ENCODE data around the gene LYZL4. TPM values are rescaled to one million over a fixed set of nuclear protein-coding genes. Genes with fewer than 3 reads are reported as not detected.
A peak's percentile ranks its signal among the peaks of the same experiment; 100 is the strongest.

LYZL4 gene, protein sequence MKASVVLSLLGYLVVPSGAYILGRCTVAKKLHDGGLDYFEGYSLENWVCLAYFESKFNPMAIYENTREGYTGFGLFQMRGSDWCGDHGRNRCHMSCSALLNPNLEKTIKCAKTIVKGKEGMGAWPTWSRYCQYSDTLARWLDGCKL
- total RNA-seq (2014; rRNA removed; shearing (Covaris generic)), result not detected in 2 replicates
- polyA plus RNA-seq (2014; cell fraction: nucleus; rRNA removed), result not detected in 2 replicates

DNA sequence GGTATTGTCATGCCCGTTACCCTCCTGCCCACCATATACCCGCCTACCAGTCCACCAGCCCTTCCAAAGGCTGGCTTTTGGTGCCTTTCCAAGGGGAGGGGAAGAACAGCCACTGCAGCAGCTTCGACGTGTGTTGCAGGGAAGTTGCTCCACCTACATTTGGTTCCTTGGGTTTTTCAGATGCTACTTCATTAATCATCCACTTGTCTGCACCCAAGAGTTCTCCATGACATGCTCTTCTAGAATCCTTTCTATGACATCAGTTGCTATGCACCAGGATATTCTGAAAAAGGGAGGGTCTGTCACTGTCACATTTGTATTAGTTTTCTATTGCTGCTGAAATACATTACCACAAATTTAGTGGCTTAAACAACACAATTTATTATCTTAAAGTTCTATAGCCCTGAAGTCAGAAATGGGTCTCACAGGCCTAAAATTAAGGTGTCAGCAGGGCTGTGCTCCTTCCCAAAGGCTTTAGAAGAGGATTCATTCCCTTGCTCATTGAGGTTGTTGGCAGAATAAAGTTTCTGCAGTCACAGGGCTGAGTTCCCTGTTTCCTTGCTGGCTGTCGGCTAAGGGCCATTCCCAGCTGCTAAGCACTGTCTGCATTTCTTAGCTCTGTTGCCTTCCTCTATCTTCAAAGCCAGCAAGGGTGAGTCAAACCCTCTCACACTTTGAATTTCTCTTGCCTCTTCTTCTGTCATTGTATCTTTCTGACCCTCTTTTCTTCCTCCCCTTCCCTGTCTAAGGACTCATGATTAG, at the start of gene LYZL4:
Gene LYZL4 (minus strand): TSS at position 241 of the 762 bp plus-strand sequence. CDS start 3,359 bp downstream, outside the sequence.
- DNase-seq (ENCODE audit: extremely low read depth, low read depth), result no peak

DNA sequence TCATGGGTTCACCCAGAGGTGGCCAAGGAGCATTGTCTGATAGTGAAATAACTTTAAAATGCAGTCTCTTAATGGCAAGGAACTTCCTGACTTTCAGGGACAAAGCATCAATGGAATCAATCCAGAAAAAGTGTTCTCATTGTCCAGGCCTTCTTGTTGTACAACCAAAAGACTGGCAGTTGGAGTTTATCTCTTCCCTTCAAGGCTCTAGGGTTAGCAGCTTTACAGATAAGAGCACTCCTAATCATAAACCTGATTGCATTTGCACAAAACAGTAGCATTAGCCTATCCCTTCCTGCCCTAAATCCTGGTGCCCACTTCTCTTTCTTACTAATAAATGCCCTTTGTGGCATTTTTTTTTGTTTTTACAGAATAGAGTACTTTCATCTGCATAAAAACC, 48.7 kb upstream of the LYZL4 start:
- DNase-seq (ENCODE audit: extremely low read depth, low read depth), result no peak

DNA sequence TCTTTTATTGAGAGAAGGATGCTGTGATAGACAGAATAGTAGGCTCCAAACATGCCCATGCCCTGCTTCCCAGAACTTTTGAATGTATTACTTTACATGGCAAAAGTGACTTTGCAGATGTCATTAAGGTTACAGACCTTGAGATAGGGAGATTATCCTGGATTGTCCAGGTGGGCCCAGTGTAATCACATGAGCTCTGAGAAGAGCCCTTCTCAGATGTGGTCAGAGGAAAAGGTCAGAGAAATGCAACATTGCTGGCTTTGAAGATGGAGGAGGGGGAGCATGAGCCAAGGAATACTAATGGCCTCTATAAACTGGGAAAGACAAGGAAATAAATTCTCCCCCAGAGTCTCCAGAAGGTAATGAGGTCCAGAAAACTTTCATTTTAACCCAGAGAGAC, 45.8 kb upstream of the LYZL4 start:
- no peak for DNase-seq (ENCODE audit: extremely low read depth, low read depth)

DNA sequence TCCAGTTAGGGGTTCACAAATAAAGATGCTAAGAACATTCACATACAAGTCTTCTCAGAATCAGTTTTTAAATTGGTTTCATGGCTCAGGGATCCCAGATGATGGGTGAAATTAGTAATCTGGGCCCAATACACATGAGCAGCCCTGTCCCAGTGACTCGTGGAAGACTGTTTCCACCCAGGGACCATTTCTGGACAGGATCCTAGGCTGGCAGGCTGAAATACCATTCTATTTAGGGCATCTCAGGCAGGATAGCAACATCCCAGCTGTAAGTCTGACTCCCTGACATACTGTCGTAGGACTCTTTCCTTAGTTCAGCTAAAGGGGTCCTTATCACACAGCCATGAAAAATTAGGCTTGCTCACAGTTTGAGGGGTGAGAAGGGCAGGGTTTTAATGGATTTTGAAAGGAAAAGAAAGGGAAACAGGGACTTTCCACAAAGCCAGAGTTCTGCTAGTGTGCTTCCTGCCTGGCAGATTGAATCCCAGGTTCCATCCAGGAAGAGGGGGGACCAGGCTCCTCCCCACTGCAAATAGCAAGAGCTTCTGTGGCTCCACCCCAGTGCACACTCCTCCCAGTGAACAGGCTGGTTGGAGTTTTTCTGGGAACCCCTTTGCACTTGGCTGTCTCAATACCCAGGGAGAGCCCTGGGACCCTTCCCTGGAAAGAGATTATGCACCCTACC, 41.3 kb upstream of the LYZL4 start:
- DNase-seq (ENCODE audit: extremely low read depth, low read depth), result no peak

DNA sequence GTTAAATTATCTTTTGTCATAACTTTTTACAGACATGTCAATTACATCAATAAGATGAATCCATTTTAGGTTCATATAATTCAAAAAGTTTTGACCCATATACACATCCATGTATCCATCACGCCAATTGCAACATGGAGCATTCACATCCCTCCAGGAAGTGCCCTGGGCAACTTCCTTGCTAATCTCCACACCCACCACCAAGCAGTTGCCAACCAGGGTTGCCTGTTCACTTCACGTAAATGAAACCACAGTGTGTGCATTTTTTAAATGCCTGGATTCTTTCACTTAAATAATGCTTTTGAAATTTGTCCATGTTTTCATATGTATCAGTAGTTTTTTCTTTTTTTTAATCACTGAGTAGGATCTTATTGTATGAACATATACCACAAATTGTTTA, 40.7 kb upstream of the LYZL4 start:
- no peak for DNase-seq (ENCODE audit: extremely low read depth, low read depth)

DNA sequence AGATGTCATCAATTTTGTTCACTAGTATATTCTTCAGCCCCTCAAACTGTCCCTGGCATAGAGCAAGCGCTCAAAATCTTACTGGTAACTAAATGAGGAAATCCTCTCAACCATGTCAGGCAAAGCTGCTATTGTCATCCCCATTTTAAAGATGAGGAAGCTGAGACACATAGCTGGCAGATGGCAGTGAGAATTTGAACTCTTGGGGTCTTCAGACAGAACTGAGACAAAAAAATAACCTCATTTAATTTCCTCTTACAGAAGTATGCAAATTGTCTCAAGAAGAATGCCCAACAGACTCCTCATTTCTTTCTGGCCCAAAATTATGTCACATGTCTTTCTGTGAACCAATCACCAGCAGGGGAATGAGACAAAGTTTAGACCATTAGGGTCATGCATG, 40.2 kb upstream of the LYZL4 start:
- DNase-seq (ENCODE audit: extremely low read depth, low read depth), result no peak

DNA sequence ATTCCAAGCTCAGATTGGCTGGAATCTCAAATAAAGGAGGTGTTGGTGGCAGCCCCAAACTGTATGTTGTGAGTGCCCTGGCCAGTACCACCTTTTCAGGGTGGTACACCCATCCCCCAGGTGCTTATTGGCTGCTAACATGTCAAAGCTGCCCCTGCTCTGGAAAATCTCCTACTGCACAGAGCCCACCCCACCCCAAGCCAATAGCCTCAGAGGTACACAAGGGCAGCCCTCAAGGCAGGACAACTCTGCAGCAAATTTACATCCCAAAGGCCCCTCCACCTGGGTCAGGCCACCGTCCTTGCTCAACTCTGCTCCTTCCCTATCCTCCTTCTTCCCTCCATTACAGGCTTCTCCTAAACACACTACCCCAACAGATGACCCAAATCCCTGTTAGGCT, 37.1 kb upstream of the LYZL4 start:
- no peak for DNase-seq (ENCODE audit: extremely low read depth, low read depth)

DNA sequence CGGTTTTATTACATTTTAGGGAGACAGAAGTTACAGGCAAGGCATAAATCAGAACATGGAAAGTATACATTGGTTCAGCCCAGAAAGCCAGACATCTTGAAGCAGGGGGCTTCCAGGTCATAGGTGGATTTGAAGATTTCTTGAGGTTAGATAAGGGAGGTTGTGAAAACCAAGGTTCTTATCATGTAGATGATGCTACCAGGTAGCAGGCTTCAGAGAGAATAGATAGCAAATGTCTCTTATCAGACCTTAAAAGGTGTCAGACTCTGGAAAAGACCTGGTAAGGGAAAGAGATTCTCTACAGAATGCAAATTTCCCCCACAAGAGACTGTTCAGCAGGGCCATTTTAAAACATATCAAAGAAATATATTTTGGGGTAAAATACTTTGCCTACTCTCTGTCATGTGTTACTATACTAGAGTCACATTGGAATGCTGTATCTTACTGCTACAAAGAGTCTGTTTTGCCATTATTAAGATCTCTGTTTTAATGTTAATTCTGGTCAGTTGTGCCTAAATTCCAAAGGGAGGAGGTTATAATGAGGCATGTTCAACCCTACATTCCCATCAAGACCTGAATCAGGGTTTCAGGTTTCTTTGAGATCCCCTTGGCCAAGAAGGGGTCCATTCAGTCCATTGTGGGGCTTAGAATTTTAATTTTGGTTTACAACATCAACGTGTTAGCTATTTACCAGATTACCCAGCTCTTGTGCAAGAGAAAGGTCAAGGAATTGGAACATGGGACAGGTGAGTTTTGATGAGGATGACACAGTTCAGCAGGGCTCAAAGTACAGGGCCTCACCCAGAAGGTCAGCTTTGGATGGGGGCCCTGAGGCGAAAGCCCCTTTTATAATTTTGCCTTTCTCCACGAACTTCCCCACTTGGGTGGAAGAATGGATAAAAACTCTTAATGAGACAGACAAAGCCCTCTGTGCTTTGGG, 36.0 kb upstream of the LYZL4 start:
- DNase-seq (ENCODE audit: extremely low read depth, low read depth), result no peak

DNA sequence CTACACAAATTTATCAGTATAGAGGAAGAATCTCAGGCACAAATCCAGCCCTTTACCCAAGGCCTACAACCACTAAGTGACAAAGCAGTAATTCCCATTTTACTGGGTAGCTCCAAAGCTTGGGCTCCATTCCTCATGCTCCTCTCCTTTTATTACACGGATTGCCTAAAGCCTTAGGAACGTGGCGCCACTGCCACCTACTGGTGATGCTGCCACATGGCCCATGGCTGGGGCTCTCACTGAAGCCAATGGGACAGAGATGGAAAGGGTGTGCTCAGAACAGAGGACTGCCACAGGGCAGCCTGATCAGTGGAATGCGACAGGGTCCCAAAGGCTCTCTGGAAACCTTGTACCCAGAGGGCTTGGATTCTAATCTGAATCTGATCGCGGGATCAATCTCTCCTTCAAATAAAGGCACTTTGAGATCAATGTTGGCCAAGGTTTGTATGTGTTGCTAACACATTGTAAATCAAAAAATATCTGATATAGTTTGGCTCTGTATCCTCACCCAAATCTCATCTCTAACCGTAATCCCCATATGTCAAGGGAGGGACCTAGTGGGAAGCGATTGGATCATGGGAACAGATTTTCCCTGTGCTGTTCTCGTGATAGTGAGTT, 33.5 kb upstream of the LYZL4 start:
- peak; percentile 67 for DNase-seq (ENCODE audit: extremely low read depth, low read depth)

DNA sequence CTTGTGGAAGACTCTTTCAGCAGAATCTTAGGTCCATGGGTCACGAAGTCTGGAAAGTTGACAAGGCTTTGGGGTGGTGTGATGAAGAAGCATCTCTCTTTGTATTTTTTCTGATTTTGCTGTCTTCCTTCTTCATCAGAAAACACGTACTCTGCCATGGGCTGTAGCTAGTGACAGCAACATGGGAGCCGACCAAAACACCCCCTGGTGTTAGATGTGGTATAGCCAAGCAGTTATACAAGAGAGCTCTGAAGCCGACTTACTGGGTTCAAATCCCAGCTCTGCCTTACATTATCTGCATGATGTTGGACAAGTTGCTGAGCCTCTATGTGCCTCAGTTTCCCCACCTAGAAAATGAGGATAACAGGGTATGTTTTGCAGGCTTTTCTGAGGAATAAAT, 32.9 kb upstream of the LYZL4 start:
- DNase-seq (ENCODE audit: extremely low read depth, low read depth), result no peak

DNA sequence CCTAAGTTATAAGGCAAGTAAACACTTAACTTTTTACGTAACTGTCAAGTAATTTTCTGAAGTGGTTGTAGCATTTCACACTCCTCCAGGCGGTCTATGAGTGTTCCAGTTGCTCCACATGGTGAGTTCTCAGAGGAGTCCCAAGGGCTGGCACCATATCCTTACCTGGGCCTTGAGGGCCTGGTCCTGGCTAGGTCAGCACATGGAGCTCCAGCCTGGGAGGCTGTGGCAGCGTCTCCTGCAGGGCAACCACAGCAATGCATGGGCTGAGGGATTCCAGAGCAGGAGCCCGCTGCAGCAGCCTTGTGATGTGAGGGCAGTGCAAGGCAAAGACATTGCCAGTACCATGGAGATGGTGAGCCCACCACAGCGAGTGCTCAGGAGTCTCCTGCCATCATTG, 32.2 kb upstream of the LYZL4 start:
- DNase-seq (ENCODE audit: extremely low read depth, low read depth), result no peak

DNA sequence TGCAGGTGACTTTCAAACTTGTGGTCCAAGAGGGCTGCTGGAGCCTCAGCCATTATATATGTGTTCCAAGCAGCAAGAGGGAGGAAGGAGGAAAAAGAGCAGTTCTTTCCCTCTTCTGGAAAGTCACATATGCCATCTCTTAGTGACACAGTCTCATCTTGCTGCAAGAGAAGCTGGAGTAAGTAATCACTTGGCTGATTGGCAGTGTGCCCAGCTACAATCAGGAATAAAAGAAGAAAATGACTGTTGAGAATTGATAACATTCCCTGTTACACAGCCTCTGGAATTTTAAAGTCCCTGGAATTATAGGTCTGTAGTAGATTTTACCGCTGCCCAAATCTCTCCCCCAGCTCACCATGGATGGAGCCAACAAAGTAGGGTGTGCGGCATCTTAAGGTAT, 31.4 kb upstream of the LYZL4 start:
- DNase-seq (ENCODE audit: extremely low read depth, low read depth), result no peak

DNA sequence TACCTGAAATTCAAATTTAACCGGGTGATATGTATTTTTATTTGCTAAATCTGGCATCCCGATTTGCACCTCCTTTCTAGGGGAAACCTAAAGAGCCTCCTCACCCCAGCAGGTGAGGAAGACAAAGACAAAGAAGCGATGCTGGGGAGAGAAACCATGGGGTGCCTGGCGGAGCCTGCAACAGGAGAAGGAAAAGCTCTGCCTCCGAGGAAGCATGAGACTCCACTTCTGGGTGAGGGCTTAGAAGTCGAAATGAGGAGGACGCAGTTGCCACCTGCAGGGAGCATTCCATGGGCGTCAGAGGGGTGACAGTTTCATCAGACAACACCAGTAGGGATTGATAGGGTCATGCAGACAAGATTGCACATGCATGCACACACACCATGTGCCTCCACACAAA, 30.5 kb upstream of the LYZL4 start:
- DNase-seq (ENCODE audit: extremely low read depth, low read depth), result no peak

DNA sequence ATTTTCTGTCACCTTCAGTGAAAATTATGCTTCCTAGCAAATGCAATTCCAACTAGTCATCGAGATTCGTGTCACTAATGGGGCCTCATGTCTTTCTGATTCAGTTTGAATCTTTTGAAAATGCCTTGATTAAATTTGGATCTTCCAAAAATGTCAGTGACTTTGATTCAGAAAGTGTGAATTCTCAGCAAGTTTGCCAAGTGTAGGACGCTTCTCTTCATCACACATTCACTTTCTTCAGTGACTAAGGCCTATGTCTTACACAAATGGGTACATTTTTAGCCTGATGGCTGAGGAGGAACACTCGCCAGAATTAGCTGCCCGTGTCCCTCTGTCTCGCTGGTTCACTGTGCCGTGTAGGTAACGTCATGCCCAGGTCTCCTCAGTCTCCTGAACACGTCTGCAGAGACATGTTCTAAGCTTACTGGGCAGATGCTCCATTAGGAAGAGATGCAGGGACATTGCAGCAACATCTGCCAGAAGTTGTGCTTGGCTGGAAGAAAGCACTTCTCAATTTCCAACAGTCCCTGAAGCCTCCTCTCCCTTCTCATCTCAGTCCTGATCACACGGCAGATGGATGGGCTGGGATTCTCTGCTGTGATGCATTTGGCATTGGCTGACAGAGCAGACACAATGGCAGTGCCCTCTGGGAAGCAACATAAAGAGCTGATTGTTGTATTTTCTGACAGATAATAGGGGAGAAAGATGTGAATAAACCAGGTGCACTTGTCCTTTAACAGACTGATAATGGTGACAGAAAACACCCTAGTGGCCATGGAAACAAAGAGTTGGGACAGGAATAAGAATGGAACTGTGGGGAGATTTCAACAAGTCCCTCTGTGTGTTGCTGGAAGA, 29.1 kb upstream of the LYZL4 start:
- no peak for DNase-seq (ENCODE audit: extremely low read depth, low read depth)

DNA sequence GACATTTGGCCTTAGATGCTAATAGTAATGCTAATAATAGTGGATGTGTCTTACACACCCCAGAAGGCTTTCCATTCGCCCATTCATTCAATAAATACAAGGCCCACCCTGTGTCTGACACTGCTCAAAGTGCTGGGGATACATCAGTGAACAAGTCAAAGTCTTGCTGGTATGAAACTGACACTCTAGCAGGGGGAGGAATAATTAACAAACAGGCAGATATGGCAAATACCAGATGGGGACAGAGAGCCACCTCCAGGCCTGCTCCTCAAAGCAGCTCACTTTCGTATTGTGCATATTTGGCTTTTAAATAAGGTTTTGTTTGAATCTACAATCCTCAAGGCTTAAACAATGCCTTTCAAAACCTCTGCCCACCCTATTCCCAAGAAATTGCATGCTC, 28.3 kb upstream of the LYZL4 start:
- no peak for DNase-seq (ENCODE audit: extremely low read depth, low read depth)

DNA sequence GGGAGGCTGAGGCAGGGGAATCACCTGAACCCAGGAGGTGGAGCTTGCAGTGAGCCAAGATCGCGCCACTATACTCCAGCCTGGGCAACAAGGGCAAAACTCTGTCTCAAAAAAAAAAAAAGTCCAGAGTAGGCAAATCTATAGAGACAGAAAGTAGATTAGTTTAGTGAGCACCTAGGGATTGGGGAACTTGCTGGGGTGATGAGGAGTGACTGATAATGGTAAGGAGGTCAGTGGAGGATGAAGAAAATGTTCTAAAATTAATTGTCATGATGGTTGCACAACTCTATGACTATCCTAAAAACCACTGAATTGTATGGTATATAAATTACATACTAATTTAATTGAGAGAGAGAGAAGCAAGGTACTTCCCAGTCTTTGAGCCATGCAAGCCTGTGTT, 27.8 kb upstream of the LYZL4 start:
- DNase-seq (ENCODE audit: extremely low read depth, low read depth), result no peak

DNA sequence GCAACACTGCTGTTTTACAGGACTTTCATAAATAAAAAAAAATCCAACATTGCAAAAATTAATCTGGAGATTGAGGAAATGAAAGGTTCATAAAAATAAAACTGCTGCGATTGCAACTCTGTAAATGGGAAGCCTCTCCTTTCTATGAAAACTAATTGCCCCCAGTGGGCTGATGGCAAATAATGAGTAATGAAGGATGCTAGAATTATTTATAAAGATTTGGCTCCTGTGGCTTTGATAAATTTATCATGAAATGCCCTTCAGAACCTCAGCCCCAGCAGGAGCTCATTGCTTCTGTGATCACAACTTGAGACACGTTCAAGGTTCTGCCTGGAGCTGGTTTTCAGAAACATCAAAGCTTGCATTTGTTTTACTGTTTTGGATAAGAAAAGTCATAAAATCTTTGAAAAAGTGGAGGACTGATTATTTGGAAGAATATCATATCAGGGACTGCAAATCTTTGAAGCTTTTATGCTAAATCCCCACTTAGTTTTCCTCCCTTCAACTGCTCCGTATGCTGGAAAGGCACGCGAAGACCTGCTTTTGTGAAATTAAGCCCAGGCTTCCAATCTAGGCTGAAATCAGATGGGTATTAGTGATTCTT, 24.5 kb upstream of the LYZL4 start:
- DNase-seq (ENCODE audit: extremely low read depth, low read depth), result no peak

DNA sequence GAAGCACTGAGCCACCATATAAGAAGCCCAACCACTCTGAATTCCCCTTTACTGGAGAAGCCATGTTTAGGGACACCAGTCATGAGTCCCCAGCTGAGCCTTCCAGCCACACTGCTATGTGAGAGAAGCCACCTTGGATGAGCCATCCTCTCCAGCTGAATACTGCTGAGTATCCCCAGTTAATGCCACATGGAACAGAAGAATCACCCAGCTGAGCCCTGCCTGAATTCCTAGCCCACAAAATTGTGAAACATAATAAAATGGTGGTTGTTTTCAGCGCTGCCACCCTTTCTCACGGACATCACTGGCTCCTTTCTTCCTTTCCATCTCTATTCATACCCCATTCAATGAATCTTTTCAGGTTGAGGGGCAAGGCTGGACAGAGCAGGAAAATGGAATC, 22.1 kb upstream of the LYZL4 start:
- no peak for DNase-seq (ENCODE audit: extremely low read depth, low read depth)
